SJCRH30 (cell line): Measurements from ENCODE around the gene SLC25A43. TPM values are rescaled to one million over a fixed set of nuclear protein-coding genes. Genes with fewer than 3 reads are reported as not detected.

Source experiments
- DNase-seq, 2 experiments: peaks; one replicate each; pipeline ENCODE4 v3.0.0-alpha.2; 2015 to 2020
- H3K27ac ChIP-seq: fragments of 250-450 bp; sonication (Bioruptor Pico); 2 replicates; pipeline ENCODE4 v1.5.1; 2020; ENCODE audit warnings: mild to moderate bottlenecking, moderate library complexity
- H3K27me3 ChIP-seq: fragments of 250-450 bp; sonication (Bioruptor Pico); 2 replicates; pipeline ENCODE4 v1.5.1; 2020; ENCODE audit warnings: mild to moderate bottlenecking, moderate library complexity
- H3K36me3 ChIP-seq: fragments of 250-450 bp; sonication (Bioruptor Pico); 2 replicates; pipeline ENCODE4 v1.5.1; 2020; ENCODE audit warnings: mild to moderate bottlenecking, moderate library complexity
- H3K4me1 ChIP-seq: fragments of 250-450 bp; sonication (Bioruptor Pico); 2 replicates; pipeline ENCODE4 v1.5.1; 2020; ENCODE audit warnings: mild to moderate bottlenecking, moderate library complexity
- H3K4me3 ChIP-seq: fragments of 250-450 bp; sonication (Bioruptor Pico); 2 replicates; pipeline ENCODE4 v1.5.1; 2020; ENCODE audit warnings: mild to moderate bottlenecking, moderate library complexity
- H3K9me3 ChIP-seq: fragments of 250-450 bp; sonication (Bioruptor Pico); replicated peaks from 2 replicates; pipeline ENCODE4 v1.5.1; 2020; ENCODE audit warnings: mild to moderate bottlenecking, moderate library complexity
- total RNA-seq: library from RNA; depleted of rRNA; stranded (reverse); fragments of >200 nt; shearing (Covaris generic); gene quantifications from 2 replicates; pipeline ENCODE4 v1.2.3, GENCODE V29; 2014

SLC25A43 gene
- total RNA-seq, 1 experiment from 2014 or later = not detected

DNA sequence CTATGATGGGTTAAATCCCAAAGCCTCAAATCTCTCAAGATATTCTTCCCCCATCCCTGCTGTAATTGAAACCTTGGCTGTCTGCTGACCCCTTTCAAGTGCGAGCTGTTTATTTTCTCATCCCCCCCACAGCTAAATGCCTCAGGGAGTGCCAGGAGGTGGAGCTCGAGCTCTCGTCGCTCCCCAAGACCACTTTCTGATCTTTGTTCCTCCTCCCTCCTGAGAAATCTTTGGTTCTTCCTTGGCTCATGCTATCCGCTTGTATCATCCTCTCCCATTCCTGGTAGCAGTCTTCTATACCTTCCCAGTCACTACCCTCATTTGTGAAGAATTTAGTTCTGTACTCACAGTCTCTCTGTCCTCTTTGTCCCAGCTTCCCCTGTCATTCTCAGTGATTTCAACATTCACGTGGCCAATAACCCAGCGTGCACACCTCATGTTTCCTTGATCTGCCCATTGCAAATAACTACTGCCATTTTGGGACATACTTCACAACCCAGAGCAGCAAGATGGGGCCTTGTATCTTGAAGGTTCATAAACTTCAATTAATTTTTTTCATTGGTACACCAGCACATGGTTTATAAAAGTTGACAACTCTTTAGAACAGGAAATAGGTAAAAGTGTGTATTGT, 9.2 kb upstream of the SLC25A43 start:
- no peaks in the 10 kb centered on the region for H3K36me3 ChIP-seq
- H3K4me1 ChIP-seq = no peaks in the 10 kb centered on the region
- H3K27me3 ChIP-seq = 0 out of 2 replicates have a peak, but pooled peaks cover 4% of the 10 kb centered on the region
- no peak overlapping the region for H3K4me3 ChIP-seq
- no peak for DNase-seq
- no peak overlapping the region for H3K27ac ChIP-seq
- H3K9me3 ChIP-seq = no peaks in the 10 kb centered on the region

DNA sequence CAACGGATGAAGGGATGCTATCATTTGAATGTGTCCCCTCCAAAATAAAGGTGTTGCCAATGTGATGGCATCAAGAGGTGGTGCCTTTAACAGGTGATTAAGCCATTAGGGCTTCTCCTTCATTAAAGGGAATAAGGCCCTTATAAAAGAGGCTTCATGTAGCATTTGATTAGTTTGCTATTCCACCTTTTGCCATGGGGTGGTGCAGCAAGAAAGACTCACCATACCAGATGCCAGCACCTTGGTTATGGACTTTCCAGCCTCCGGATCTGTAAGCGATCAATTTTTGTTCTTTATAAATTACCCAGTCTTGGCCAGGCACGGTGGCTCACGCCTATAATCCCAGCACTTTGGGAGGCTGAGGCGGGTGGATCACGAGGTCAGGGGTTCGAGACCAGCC, 7.9 kb upstream of the SLC25A43 start:
- no peaks in the 10 kb centered on the region for H3K36me3 ChIP-seq
- DNase-seq = peak in 1 of 2 experiments; percentile 18
- 0 out of 2 replicates have a peak, but pooled peaks cover 3% of the 10 kb centered on the region for H3K27me3 ChIP-seq
- H3K27ac ChIP-seq = no peak overlapping the region
- no peak overlapping the region for H3K4me3 ChIP-seq
- H3K9me3 ChIP-seq = no peaks in the 10 kb centered on the region
- H3K4me1 ChIP-seq = no peaks in the 10 kb centered on the region

DNA sequence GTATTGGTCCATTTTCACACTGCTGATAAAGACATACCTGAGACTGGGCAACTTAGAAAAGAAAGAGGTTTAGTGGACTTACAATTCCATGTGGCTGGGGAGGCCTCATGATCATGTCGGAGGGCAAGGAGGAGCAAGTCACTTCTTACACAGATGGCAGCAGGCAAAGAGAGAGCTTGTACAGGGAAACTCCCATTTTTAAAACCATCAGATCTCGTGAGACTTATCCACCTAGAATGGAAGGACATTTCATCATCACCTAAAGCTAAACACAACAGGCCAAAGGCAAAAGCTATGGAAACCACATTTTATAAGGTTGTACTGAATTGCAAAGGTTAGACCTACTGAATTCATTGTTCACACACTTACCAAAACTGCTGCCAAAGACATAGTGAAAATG, 6.0 kb upstream of the SLC25A43 start:
- Histone ChIP-seq H3K27me3 (0 out of 2 replicates have a peak, but pooled peaks cover 3% of the 10 kb centered on the region), H3K9me3 (no peaks in the 10 kb centered on the region), H3K4me1 (no peaks in the 10 kb centered on the region), H3K27ac (no peak overlapping the region), H3K36me3 (no peaks in the 10 kb centered on the region), H3K4me3 (no peak overlapping the region)
- no peak for DNase-seq

DNA sequence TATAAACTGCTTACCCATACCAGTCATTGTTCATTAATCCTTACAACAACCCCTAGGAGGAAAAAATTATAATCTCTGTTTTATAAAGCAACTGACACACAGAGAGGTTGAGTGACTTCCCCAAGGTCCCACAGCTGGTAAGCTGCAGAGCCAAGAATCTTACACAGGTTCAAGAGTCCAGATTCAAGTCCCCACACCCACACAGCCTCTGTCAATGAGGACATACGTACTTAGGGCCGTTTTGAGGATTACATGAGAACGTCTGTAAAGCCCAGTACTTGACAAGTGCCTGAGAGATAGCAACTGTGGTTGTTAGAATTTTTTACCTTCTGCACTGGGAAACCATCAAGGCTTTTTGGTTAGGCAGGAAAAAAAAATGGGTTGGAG, 556 bp upstream of the SLC25A43 start:
- no peak overlapping the region for H3K4me3 ChIP-seq
- no peaks in the 10 kb centered on the region for H3K9me3 ChIP-seq
- H3K27me3 ChIP-seq = peaks cover 6% of the 10 kb centered on the region; the same call in 1 of the 2 replicates
- H3K27ac ChIP-seq = no peak overlapping the region
- no peaks in the 10 kb centered on the region for H3K36me3 ChIP-seq
- no peak for DNase-seq
- H3K4me1 ChIP-seq = no peaks in the 10 kb centered on the region

DNA sequence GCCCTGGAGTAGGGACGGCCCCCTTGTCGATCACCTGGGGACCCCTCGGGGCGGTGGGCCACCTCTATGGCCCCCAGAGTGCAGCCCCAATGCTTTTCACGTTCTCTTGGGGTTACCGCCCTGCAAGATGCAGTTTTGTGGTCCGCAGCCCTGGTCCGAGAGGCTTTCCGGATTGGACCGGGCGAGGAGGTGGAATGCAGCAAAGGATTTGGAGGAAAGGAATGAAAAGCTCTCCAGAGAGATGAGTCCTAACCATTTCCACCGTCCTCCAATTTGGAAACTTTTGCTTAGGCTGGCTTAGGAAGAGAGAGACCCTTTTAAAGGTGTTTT, 601 bp downstream of the SLC25A43 start:
- Histone ChIP-seq H3K27me3 (peaks cover 6% of the 10 kb centered on the region; the same call in 1 of the 2 replicates), H3K27ac (no peak overlapping the region), H3K4me1 (no peaks in the 10 kb centered on the region), H3K36me3 (no peaks in the 10 kb centered on the region), H3K9me3 (no peaks in the 10 kb centered on the region), H3K4me3 (no peak overlapping the region)
- no peak for DNase-seq

DNA sequence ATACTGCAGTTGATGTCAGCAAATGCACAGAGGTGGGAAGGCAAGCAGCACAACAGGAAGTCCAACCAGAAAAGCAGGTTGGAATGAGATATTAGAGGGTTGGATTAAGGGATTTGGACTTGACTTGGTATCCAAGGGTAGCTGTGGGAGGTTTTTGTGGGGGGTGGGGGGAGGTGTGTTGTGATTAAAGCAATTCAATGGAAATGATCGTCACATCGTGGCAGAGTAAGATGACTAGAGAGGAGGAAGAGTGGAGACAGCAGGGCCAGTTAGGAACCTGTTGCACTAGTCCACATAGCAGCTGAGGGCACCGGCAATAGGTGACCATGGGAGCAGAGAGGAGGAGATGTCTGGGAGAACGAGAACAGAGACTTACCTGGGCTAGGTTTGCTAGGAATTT, 2.4 kb downstream of the SLC25A43 start:
- no peak for DNase-seq
- Histone ChIP-seq H3K4me3 (no peak overlapping the region), H3K27ac (no peak overlapping the region), H3K4me1 (no peaks in the 10 kb centered on the region), H3K9me3 (no peaks in the 10 kb centered on the region), H3K36me3 (no peaks in the 10 kb centered on the region), H3K27me3 (peaks cover 6% of the 10 kb centered on the region; the same call in 1 of the 2 replicates)

DNA sequence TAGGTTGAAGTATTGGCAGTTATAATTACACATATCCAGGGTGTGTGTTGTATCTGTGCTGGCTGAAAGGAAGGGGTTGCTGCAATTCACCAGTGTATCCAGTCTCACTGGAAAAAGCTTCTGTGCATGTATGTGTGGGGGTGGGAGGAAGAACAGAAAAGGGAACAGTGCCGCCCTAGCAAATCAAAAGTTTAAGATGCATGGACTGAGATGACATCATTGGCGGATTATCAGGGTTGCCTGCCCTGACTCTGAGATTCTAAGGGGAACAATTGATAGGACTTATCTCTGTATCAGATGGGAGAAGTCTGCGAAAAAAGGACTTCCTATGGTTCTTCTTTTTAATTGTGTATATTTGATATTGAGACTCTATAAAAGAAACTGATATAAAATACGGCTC, 3.5 kb downstream of the SLC25A43 start:
- no peaks in the 10 kb centered on the region for H3K4me1 ChIP-seq
- peaks cover 6% of the 10 kb centered on the region; the same call in 1 of the 2 replicates for H3K27me3 ChIP-seq
- H3K4me3 ChIP-seq = no peak overlapping the region
- no peaks in the 10 kb centered on the region for H3K9me3 ChIP-seq
- H3K27ac ChIP-seq = no peak overlapping the region
- no peaks in the 10 kb centered on the region for H3K36me3 ChIP-seq
- no peak for DNase-seq

DNA sequence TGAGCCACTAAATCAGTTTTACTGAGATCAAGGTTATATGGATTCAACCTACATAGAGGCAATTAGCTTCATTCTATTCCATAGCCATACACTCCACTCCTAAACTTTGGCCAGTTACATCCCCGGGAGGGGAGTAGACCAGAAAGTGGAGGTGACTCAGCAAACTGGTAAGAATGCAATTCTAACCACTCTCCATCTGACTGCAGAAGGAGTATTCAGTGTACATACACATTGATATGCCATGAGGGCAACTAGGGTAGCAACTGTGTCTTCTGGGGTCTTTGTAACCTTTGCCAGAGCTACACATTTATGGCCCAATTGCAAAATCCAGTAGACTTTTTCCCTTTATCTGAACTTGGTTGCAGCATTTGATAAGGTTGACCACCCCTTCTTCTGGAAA, 7.6 kb downstream of the SLC25A43 start:
- Histone ChIP-seq H3K27me3 (peaks cover 11% of the 10 kb centered on the region; the same call in 1 of the 2 replicates), H3K27ac (no peak overlapping the region), H3K36me3 (no peaks in the 10 kb centered on the region), H3K9me3 (no peaks in the 10 kb centered on the region), H3K4me3 (no peak overlapping the region), H3K4me1 (peaks cover 10% of the 10 kb centered on the region)
- no peak for DNase-seq

DNA sequence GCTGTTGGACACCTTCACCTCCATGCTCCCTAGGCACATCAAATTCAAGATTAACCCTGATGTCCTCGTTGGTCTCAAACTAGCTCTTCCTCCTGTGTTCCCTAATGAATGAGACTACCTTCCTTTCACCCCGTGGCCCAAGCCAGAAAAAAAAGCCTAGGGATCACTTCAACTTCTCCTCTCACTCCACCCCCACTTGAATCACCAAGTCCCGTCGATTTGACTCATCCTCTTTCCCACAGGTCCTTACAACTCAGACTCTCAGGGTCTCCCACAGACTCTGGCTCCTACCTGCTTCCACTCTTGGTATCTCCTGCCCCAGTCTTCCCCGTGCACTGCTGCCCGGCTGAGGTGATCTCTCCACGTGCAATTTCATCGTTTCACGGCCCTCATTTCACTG, 8.5 kb downstream of the SLC25A43 start:
- peaks cover 11% of the 10 kb centered on the region; the same call in 1 of the 2 replicates for H3K27me3 ChIP-seq
- no peak overlapping the region for H3K27ac ChIP-seq

DNA sequence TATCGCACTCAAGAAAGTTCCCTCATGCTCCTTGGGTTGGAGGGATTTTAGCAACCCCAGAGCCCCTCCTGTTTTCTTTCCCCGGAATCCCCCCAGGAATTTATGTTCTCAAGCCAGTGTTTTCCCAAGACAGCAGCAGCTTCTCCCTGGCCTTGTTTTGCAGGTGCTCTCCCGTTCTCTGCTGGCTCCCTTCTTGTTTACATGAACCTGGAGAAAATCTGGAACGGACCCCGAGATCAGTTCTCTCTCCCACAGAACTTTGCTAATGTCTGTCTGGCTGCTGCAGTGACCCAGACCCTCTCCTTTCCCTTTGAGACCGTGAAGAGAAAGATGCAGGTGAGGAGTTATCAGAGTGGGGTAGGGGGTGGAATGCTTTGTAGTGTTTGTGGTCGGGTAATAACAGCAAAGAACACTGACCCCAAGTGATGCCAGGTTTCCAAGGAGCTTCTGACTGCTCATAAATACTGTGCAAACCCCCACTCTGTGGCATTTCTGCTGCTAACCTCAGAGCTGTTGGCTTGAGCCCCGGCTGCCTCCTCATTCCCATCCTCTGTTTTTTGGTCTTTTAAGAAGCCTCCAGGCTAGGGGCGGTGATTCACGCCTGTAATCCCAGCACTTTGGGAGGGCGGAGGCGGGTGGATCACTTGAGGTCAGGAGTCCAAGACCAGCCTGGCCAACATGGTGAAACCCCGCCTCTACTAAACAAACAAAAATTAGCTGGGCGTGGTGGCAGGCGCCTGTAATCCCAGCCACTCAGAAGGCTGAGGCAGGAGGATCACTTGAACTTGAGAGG, 11.1 kb downstream of the SLC25A43 start:
- H3K27ac ChIP-seq = no peak overlapping the region
- peak; percentile 71 to 73 for DNase-seq
- no peaks in the 10 kb centered on the region for H3K9me3 ChIP-seq
- H3K4me3 ChIP-seq = no peak overlapping the region
- H3K36me3 ChIP-seq = no peaks in the 10 kb centered on the region
- H3K27me3 ChIP-seq = peaks cover 5% of the 10 kb centered on the region; the same call in 1 of the 2 replicates
- H3K4me1 ChIP-seq = peaks cover 10% of the 10 kb centered on the region

More for the DNA sequence above, 8.5 kb downstream of the SLC25A43 start:
- no peaks in the 10 kb centered on the region for H3K36me3 ChIP-seq
- no peak for DNase-seq
- H3K4me3 ChIP-seq = no peak overlapping the region
- H3K4me1 ChIP-seq = peaks cover 10% of the 10 kb centered on the region
- no peaks in the 10 kb centered on the region for H3K9me3 ChIP-seq

DNA sequence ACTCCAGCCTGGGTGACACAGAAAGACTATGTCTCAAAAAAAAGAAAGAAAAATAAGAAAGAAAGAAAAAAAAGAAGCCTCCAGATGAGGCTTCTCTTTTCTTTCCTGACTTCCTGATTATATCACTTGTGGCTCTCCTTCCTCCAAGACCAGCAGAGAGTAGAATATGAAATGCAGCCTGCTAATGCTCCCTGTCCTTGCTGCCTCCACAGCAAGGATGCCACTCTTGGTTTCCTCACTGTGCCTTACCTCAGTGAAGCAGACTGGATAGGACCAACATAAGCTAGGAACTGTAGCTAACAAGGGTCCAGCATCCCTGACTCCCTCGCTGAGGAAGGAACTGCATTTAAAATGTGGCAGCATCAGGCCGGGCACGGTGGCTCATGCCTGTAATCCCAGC, 11.7 kb downstream of the SLC25A43 start:
- H3K4me1 ChIP-seq = peaks cover 10% of the 10 kb centered on the region
- no peak overlapping the region for H3K27ac ChIP-seq
- H3K27me3 ChIP-seq = 0 out of 2 replicates have a peak, but pooled peaks cover 5% of the 10 kb centered on the region
- no peaks in the 10 kb centered on the region for H3K36me3 ChIP-seq
- no peak overlapping the region for H3K4me3 ChIP-seq
- no peak for DNase-seq
- no peaks in the 10 kb centered on the region for H3K9me3 ChIP-seq

DNA sequence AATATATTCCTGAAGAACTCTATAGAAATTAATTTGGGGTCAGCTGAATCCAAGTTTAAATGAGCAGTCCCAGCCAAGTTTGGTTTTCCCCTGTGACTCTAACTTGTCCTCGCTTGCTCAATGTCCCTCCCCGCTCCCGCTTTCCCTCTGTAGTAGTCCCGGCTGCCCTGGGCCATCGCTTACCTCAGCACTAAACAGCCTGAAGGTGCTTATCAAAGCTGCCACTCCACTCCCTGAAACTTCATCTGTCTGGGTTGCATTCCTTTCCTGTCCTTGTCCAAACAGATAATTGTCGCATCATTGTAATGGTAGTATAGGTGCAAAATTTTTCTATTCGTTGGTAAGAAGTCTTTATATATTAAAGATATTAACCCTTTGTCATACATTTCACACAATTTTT, 12.8 kb downstream of the SLC25A43 start:
- H3K4me1 ChIP-seq = peaks cover 10% of the 10 kb centered on the region
- H3K36me3 ChIP-seq = no peaks in the 10 kb centered on the region
- no peaks in the 10 kb centered on the region for H3K9me3 ChIP-seq
- no peak for DNase-seq
- 0 out of 2 replicates have a peak, but pooled peaks cover 5% of the 10 kb centered on the region for H3K27me3 ChIP-seq
- no peak overlapping the region for H3K4me3 ChIP-seq
- H3K27ac ChIP-seq = no peak overlapping the region

DNA sequence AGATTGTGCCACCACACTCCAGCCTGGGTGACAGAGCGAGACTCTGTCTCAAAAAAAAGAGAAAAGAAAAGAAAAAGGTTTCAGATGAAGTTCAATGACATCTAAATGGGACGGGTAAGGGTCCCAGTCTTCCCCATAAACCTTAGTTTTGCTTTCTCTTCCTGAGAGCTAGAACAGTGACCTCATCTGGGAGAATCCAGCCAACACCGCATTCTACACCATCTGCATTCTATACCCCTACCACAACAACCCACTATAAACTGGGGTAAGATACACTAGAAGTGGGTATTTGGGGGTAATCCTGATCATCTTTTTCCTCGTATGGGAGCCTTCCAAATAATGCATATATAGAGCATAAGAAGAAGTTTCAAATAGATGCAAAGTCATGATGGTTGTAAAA, 18.2 kb downstream of the SLC25A43 start:
- DNase-seq = no peak
- Histone ChIP-seq H3K27me3 (peaks cover 9% of the 10 kb centered on the region; the same call in 1 of the 2 replicates), H3K36me3 (no peaks in the 10 kb centered on the region), H3K4me1 (no peaks in the 10 kb centered on the region), H3K9me3 (no peaks in the 10 kb centered on the region), H3K4me3 (no peak overlapping the region), H3K27ac (no peak overlapping the region)

DNA sequence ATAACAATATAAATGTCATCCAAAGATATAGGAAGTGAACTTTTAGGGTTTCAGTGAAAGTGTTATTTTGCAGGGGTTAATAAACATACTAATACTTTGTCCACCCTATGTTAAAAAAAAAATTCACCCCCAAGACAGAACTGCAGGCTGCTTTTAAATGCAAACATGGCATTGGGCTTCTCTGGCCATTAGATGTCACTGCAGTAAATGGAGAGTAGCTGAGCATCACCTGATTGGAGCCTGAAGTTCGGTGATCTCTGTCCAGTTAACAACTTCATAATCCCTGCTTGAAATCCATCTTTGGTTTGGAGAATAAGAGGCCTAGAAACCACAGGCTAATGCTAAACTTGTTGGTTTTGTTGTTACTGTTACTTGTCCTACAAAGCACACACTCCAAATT, 18.7 kb downstream of the SLC25A43 start:
- H3K27ac ChIP-seq = no peak overlapping the region
- H3K9me3 ChIP-seq = no peaks in the 10 kb centered on the region
- no peaks in the 10 kb centered on the region for H3K36me3 ChIP-seq

DNA sequence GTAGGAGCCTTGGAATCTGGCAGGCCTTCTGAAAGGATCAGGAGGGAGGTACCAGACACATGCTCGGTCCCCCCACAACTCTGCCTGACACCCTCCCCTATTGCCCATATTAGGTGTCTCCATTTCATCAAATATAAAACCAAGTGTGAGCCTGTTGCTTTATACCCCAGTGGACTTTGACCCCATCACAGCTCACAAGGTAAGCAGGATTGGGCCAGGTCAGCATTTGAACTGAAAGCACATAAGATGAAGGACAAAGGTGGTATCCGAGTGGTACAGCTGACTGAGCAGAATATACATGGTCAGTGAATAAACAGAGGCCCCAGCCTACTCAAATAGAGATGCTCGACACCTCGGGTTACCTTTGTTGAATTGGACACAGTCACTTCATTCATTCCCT, 20.0 kb downstream of the SLC25A43 start:
- DNase-seq = no peak
- Histone ChIP-seq H3K27ac (no peak overlapping the region), H3K4me1 (no peaks in the 10 kb centered on the region), H3K9me3 (no peaks in the 10 kb centered on the region), H3K4me3 (no peak overlapping the region), H3K27me3 (peaks cover 12% of the 10 kb centered on the region; the same call in 1 of the 2 replicates), H3K36me3 (no peaks in the 10 kb centered on the region)

More for the DNA sequence above, 18.7 kb downstream of the SLC25A43 start:
- Histone ChIP-seq H3K27me3 (peaks cover 12% of the 10 kb centered on the region; the same call in 1 of the 2 replicates), H3K4me3 (no peak overlapping the region), H3K4me1 (no peaks in the 10 kb centered on the region)
- DNase-seq = no peak
